ENCODE data around the gene C1QTNF1. TPM values are rescaled to one million over a fixed set of nuclear protein-coding genes. Genes with fewer than 3 reads are reported as not detected.
"Not testable (repeated sequence)": the region's sequence is repeated elsewhere in the genome, so short reads cannot be mapped to it uniquely, and the experiment has no call there.

C1QTNF1 gene
- total RNA-seq, 1 donor from 2014 or later: 0.26 TPM

DNA sequence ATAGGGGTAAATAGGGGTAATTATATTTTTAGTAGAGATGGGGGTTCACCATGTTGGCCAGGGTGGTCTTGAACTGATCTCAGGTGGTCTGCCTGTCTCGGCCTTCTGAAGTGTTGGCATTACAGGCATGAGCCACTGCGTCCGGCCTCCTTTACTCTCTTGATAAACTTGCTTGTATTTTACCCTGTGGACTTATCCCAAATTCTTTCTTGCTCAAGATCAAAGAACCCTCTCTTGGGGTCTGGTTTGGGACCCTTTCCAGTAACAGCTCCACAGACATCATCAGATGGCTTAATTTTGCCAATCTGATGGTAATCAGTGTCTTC, 5.6 kb upstream of the C1QTNF1 start:
- Mint-ChIP-seq H3K27me3 (ENCODE audit: unreplicated experiment) (peaks cover 7% of the 10 kb centered on the region), H3K9me3 (ENCODE audit: unreplicated experiment) (no peaks in the 10 kb centered on the region), H3K27ac (ENCODE audit: unreplicated experiment) (no peak overlapping the region), H3K4me1 (ENCODE audit: unreplicated experiment) (peaks cover 4% of the 10 kb centered on the region), H3K4me3 (ENCODE audit: unreplicated experiment) (no peak overlapping the region), H3K36me3 (ENCODE audit: low read depth, unreplicated experiment) (no peaks in the 10 kb centered on the region)
- TF ChIP-seq, protein P1, sequence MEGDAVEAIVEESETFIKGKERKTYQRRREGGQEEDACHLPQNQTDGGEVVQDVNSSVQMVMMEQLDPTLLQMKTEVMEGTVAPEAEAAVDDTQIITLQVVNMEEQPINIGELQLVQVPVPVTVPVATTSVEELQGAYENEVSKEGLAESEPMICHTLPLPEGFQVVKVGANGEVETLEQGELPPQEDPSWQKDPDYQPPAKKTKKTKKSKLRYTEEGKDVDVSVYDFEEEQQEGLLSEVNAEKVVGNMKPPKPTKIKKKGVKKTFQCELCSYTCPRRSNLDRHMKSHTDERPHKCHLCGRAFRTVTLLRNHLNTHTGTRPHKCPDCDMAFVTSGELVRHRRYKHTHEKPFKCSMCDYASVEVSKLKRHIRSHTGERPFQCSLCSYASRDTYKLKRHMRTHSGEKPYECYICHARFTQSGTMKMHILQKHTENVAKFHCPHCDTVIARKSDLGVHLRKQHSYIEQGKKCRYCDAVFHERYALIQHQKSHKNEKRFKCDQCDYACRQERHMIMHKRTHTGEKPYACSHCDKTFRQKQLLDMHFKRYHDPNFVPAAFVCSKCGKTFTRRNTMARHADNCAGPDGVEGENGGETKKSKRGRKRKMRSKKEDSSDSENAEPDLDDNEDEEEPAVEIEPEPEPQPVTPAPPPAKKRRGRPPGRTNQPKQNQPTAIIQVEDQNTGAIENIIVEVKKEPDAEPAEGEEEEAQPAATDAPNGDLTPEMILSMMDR (IDR thresholded peaks at IDR 0.05; ENCODE audit: unreplicated experiment): no peak
- no peak for DNase-seq (ENCODE audit: low spot score)

- TF ChIP-seq, protein P1 (IDR thresholded peaks at IDR 0.05; ENCODE audit: unreplicated experiment): no peak
- no peak overlapping the region for H3K4me3 Mint-ChIP-seq (ENCODE audit: unreplicated experiment)
- no peak for DNase-seq (ENCODE audit: low spot score)
- H3K27ac Mint-ChIP-seq (ENCODE audit: unreplicated experiment): no peak overlapping the region
- peaks cover 9% of the 10 kb centered on the region for H3K27me3 Mint-ChIP-seq (ENCODE audit: unreplicated experiment)
- H3K4me1 Mint-ChIP-seq (ENCODE audit: unreplicated experiment): peaks cover 6% of the 10 kb centered on the region
- no peaks in the 10 kb centered on the region for H3K9me3 Mint-ChIP-seq (ENCODE audit: unreplicated experiment)
- no peaks in the 10 kb centered on the region for H3K36me3 Mint-ChIP-seq (ENCODE audit: low read depth, unreplicated experiment)
These were observed 4.7 kb upstream of the C1QTNF1 start for GRCh38 chr17:79019261-79019631.

DNA sequence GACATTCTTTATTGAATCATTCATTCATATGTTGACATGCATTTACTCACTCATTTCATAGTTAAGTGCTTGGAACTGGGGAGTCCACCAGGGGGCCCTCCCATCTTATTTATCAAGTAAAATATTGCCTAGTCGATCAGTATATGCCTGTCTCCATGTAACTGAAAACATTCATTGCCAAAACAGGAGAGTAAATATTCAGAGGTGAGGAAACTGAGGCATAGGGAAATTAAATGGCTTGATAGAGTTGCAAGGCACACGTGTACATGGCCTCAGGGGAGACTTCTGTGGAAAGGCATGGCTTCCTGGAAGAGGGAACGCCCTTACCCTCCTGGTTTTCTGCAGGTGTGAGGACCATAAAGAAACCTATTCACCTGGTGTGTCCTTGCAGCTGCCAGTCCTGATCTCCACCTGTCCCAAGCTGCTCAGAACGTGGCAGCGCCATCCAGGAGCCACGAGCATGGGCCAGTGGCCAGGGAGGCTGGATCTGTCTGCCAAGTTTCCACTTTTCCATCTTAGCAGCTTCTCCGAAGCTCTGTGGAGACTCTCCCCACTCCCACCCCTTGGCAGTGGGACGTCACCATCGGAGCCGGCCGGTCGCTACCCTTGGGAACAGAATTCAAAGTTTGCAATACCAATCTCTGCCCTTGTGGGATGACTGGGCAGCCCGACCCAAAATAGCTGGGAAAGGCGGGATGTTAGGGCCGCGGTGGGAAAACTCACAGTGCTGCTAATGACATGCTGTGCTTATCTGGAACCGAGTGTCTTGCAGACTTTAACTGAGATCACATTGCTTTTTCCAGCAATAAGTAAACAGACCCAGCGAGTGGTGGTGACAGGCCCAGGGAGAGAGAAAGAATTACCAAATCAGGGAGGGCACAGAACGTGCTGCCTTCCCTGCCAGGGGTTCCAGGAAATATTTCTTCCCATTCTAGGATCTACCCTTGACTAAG, 4.1 kb upstream of the C1QTNF1 start:
- DNase-seq (ENCODE audit: low spot score): peak; percentile 40
- H3K27ac Mint-ChIP-seq (ENCODE audit: unreplicated experiment): no peak overlapping the region
- peaks cover 11% of the 10 kb centered on the region for H3K27me3 Mint-ChIP-seq (ENCODE audit: unreplicated experiment)
- TF ChIP-seq, protein P1 (IDR thresholded peaks at IDR 0.05; ENCODE audit: unreplicated experiment): peak; percentile 55
- no peak overlapping the region for H3K4me3 Mint-ChIP-seq (ENCODE audit: unreplicated experiment)
- H3K36me3 Mint-ChIP-seq (ENCODE audit: low read depth, unreplicated experiment): no peaks in the 10 kb centered on the region
- peaks cover 6% of the 10 kb centered on the region for H3K4me1 Mint-ChIP-seq (ENCODE audit: unreplicated experiment)
- H3K9me3 Mint-ChIP-seq (ENCODE audit: unreplicated experiment): no peaks in the 10 kb centered on the region

DNA sequence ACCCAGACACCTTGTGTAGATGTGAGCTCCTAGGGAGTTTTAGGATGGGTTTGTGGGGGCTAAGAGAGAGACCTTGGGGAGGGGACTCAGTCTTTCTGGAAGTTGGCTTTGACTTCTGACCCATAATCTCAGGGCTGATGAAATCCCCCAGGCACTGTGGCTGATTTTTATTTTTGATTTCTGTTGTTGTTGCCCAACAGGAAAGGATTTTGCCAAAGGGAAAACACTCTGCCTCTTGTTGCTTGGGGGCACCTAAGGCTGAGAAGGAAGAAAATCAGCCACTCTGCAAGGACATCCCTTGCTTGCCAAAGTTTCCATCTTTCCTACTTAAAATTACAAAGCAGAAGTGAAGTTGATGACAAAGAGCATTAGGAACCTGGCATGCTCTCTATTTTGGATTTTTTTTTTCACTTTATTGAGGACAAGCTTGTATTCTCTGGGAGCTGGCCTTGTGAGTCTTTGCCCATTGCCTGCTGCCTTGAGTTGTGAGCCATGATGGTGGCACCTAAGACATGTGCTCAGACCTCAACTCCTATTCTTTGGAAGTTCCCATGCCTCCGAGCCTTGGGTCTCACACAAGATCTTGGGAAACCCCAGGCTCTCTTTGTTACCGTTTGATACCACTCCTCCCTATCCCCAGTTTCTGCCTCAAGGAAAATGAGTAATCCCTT, 3.2 kb upstream of the C1QTNF1 start:
- TF ChIP-seq, protein P1 (IDR thresholded peaks at IDR 0.05; ENCODE audit: unreplicated experiment): no peak
- Mint-ChIP-seq H3K27ac (ENCODE audit: unreplicated experiment) (no peak overlapping the region), H3K4me1 (ENCODE audit: unreplicated experiment) (peaks cover 6% of the 10 kb centered on the region), H3K27me3 (ENCODE audit: unreplicated experiment) (peaks cover 17% of the 10 kb centered on the region), H3K4me3 (ENCODE audit: unreplicated experiment) (no peak overlapping the region), H3K9me3 (ENCODE audit: unreplicated experiment) (no peaks in the 10 kb centered on the region), H3K36me3 (ENCODE audit: low read depth, unreplicated experiment) (no peaks in the 10 kb centered on the region)
- DNase-seq (ENCODE audit: low spot score): no peak

DNA sequence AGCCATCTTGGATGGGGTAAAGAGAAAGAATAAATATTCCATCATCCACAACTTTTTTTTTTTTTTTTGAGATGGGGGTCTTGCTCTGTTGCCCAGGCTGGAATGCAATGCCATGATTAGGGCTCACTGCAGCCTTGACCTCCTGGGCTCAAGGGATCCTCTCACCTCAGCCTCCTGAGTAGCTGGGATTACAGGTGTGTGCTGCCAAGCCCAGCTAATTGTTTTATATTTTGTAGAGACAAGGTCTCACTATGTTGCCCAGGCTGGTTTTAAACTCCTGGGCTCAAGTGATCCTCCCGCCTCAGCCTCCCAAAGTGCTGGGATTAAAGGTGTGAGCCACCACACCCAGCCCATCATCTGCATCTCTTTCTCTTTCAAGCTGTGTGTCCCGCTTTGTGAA, 2.0 kb upstream of the C1QTNF1 start:
- H3K4me1 Mint-ChIP-seq (ENCODE audit: unreplicated experiment); DNase-seq (ENCODE audit: low spot score); H3K9me3 Mint-ChIP-seq (ENCODE audit: unreplicated experiment); H3K27ac Mint-ChIP-seq (ENCODE audit: unreplicated experiment); H3K4me3 Mint-ChIP-seq (ENCODE audit: unreplicated experiment); H3K36me3 Mint-ChIP-seq (ENCODE audit: low read depth, unreplicated experiment): not testable (repeated sequence)
- H3K27me3 Mint-ChIP-seq (ENCODE audit: unreplicated experiment): peaks cover 21% of the 10 kb centered on the region
